B cell (primary cell): ENCODE data around the gene NUP210. TPM values are rescaled to one million over a fixed set of nuclear protein-coding genes. Genes with fewer than 3 reads are reported as not detected.

ENCODE experiments used
- ATAC-seq: fragments of 200-7000 bp; cut with Tn5 transposase; one replicate; pipeline ENCODE4 v1.10.0; 2021; ENCODE audit warnings: low read depth, mild to moderate bottlenecking, moderate number of reproducible peaks, moderate library complexity
- CTCF ChIA-PET: fragments of 350-600 bp; sonication (Branson Sonifier 250); formaldehyde crosslinking; loops from one replicate; lab custom pipeline; 2021; ENCODE audit warnings: antibody characterized with exemption, inconsistent platforms; lab: Charles Lee
- POLR2A ChIA-PET: fragments of 350-600 bp; sonication (Branson Sonifier 250); formaldehyde crosslinking; loops from one replicate; lab custom pipeline; 2021; ENCODE audit warnings: antibody characterized with exemption; lab: Charles Lee
- DNase-seq: peaks from one replicate; pipeline ENCODE4 v3.0.0; 2013
- H2AFZ ChIP-seq: 2 replicates; pipeline ENCODE4 v1.6.1; 2012; ENCODE audit warnings: mild to moderate bottlenecking, low read depth, low read length; ENCODE audit not compliant: insufficient read depth, poor library complexity, severe bottlenecking
- H3K27ac ChIP-seq, 2 donors: 1 replicate in 1 of 2; 2 replicates in 1 of 2; pipeline ENCODE4 v1.5.1; 2012 to 2013; ENCODE audit warnings: low read length in 2 of 2, mild to moderate bottlenecking in 2 of 2, moderate library complexity in 1 of 2
- H3K27me3 ChIP-seq, 4 experiments: fragments of 200-600 bp in 1 of 4; sonication (generic) in 1 of 4; replicated peaks in 1 of 4; 1 replicate in 2 of 4; 2 replicates in 2 of 4; pipeline versions ENCODE4 v1.6.1 to v1.7.0; 2013 to 2016; ENCODE audit warnings: low read length in 3 of 4, mild to moderate bottlenecking in 2 of 4, mixed read lengths in 1 of 4, moderate library complexity in 1 of 4; ENCODE audit not compliant: insufficient read depth in 4 of 4, control insufficient read depth in 3 of 4; ENCODE audit errors: control extremely low read depth in 1 of 4
- H3K36me3 ChIP-seq, 2 experiments: replicated peaks in 1 of 2; 1 replicate in 1 of 2; 2 replicates in 1 of 2; pipeline versions ENCODE4 v1.6.1 to v1.7.1; 2013; ENCODE audit warnings: low read length in 1 of 2; ENCODE audit not compliant: insufficient read depth in 2 of 2, control insufficient read depth in 1 of 2; ENCODE audit errors: control extremely low read depth in 1 of 2, extremely low read depth in 1 of 2
- H3K4me1 ChIP-seq, 2 donors: fragments of 200-600 bp in 1 of 2; sonication (generic) in 1 of 2; 1 replicate in 1 of 2; 2 replicates in 1 of 2; pipeline versions ENCODE4 v1.5.1 to v1.6.1; 2013 to 2017; ENCODE audit warnings: low read length in 2 of 2; ENCODE audit not compliant: control insufficient read depth in 2 of 2, insufficient read depth in 2 of 2
- H3K4me2 ChIP-seq: replicated peaks from 2 replicates; pipeline ENCODE3; 2012; ENCODE audit warnings: mild to moderate bottlenecking, low read depth, low read length; ENCODE audit not compliant: poor library complexity, severe bottlenecking
- H3K4me3 ChIP-seq, 5 experiments: fragments of 200-600 bp in 1 of 5; sonication (generic) in 1 of 5; 1 replicate in 3 of 5; 2 replicates in 2 of 5; pipeline versions ENCODE4 v1.5.1 to v1.7.0; 2011 to 2016; ENCODE audit warnings: low read length in 4 of 5, mild to moderate bottlenecking in 4 of 5, low read depth in 2 of 5, control low read depth in 1 of 5, moderate library complexity in 1 of 5; ENCODE audit not compliant: insufficient read depth in 1 of 5; ENCODE audit errors: control extremely low read depth in 1 of 5, extremely low read depth in 1 of 5
- H3K79me2 ChIP-seq: fragments of 200-600 bp; sonication (generic); one replicate; pipeline ENCODE4 v1.6.0; 2016; ENCODE audit warnings: low read length; ENCODE audit not compliant: control insufficient read depth, insufficient read depth
- H3K9ac ChIP-seq: fragments of 200-600 bp; sonication (generic); 2 replicates; pipeline ENCODE4 v1.6.1; 2017; ENCODE audit warnings: mild to moderate bottlenecking, low read length, moderate library complexity
- H3K9me3 ChIP-seq, 3 donors: one replicate each; pipeline versions ENCODE4 v1.6.1 to v1.7.1; 2013; ENCODE audit warnings: low read length in 2 of 3; ENCODE audit not compliant: control insufficient read depth in 2 of 3, insufficient read depth in 1 of 3; ENCODE audit errors: control extremely low read depth in 1 of 3
- H4K20me1 ChIP-seq: 2 replicates; pipeline ENCODE4 v1.6.0; 2012; ENCODE audit warnings: mild to moderate bottlenecking, low read length; ENCODE audit not compliant: insufficient read depth, control insufficient read depth, poor library complexity, severe bottlenecking
- H3K27ac Mint-ChIP-seq: one replicate; pipeline ENCODE4 v1.8.0; 2021; ENCODE audit warnings: mixed read lengths
- H3K27me3 Mint-ChIP-seq: one replicate; pipeline ENCODE4 v1.8.0; 2021; ENCODE audit warnings: mixed read lengths
- H3K4me1 Mint-ChIP-seq: one replicate; pipeline ENCODE4 v1.8.0; 2021; ENCODE audit warnings: mixed read lengths
- H3K4me3 Mint-ChIP-seq: one replicate; pipeline ENCODE4 v1.8.0; 2021; ENCODE audit warnings: mixed read lengths
- H3K9me3 Mint-ChIP-seq: one replicate; pipeline ENCODE4 v1.8.0; 2022; ENCODE audit warnings: mixed read lengths; ENCODE audit not compliant: insufficient read depth
- CTCF ChIP-seq: fragments of 200-600 bp; IDR thresholded peaks from one replicate; pipeline ENCODE4 v1.8.0; 2022; ENCODE audit warnings: antibody characterized with exemption, mild to moderate bottlenecking
- EZH2 ChIP-seq: IDR thresholded peaks from 2 replicates; pipeline ENCODE4 v1.6.1; 2012; ENCODE audit warnings: borderline replicate concordance, low read depth, mild to moderate bottlenecking, moderate library complexity, low read length; ENCODE audit not compliant: insufficient read depth, poor library complexity, severe bottlenecking
- WGBS: methylation state at CpG from one replicate; pipeline ENCODE4 v1.1.5; 2013; ENCODE audit warnings: missing lambda C conversion rate; ENCODE audit not compliant: insufficient coverage; 5-methylcytosine and 5-hydroxymethylcytosine counted together
- intact Hi-C: fragments of 100-400 bp; cut with micrococcal nuclease; formaldehyde crosslinking; loops from one replicate; pipeline ENCODE4 v1.10.0; 2022
- polyA plus RNA-seq: library from polyadenylated mRNA; depleted of rRNA; stranded (reverse); fragments of >200 nt; gene quantifications from 2 replicates; pipeline ENCODE4 v1.2.3, GENCODE V29; 2012
- total RNA-seq, 2 donors: library from RNA; stranded (reverse); fragments of 120-200 nt in 1 of 2; gene quantifications; 1 replicate in 1 of 2; 2 replicates in 1 of 2; pipeline versions ENCODE4 v1.2.3 to v1.2.4, GENCODE V29; 2013 to 2022

NUP210 gene
- total and polyA plus RNA-seq, 2 donors (not counting 1 experiment from before 2014, with no cell fraction given) = 114 to 159 TPM

- Mint-ChIP-seq H3K4me3 (no peak overlapping the region), H3K27ac (no peak overlapping the region), H3K27me3 (no peaks in the 10 kb centered on the region), H3K9me3 (no peaks in the 10 kb centered on the region), H3K4me1 (peaks cover 2% of the 10 kb centered on the region)
- H2AFZ ChIP-seq = no peak overlapping the region
- TF ChIP-seq CTCF = no peak
- TF ChIP-seq EZH2 = no peak
- no peak overlapping the region for H3K9ac ChIP-seq
- H3K36me3 ChIP-seq = peaks cover 13 to 88% of the 10 kb centered on the region in 2 experiments
- CTCF ChIA-PET = interaction anchor here (0.6 to 8.5 kb wide), 3 partner anchors 72 to 745 kb away, joined by 3 to 40 read pairs (median 4); no protein-coding TSS in a partner anchor
- ATAC-seq (no peak), DNase-seq (no peak)
- POLR2A ChIA-PET = no interaction called here
- peaks cover 48% of the 10 kb centered on the region for H4K20me1 ChIP-seq
- H3K4me2 ChIP-seq = no peak overlapping the region
- intact Hi-C loops = no loop called here
- H3K4me3 ChIP-seq = no peak overlapping the region
- no peak overlapping the region for H3K27ac ChIP-seq
- H3K4me1 ChIP-seq = peaks cover 0 to 7% of the 10 kb centered on the region in 2 donors
- peaks cover 21% of the 10 kb centered on the region for H3K79me2 ChIP-seq
- H3K27me3 ChIP-seq = no peaks in the 10 kb centered on the region
- no peaks in the 10 kb centered on the region for H3K9me3 ChIP-seq
Measured at GRCh38 chr3:13380971-13381370, 39.2 kb downstream of the NUP210 start.

GRCh38 chr3:13379201-13379830, 40.8 kb downstream of the NUP210 start:
- peaks cover 0 to 7% of the 10 kb centered on the region in 2 donors for H3K4me1 ChIP-seq
- H3K4me1 Mint-ChIP-seq = no peaks in the 10 kb centered on the region
- no peaks in the 10 kb centered on the region for H3K9me3 ChIP-seq
- intact Hi-C loops = no loop called here
- peaks cover 7 to 87% of the 10 kb centered on the region in 2 experiments for H3K36me3 ChIP-seq
- ATAC-seq (no peak), DNase-seq (no peak)
- no peak overlapping the region for H3K4me2 ChIP-seq
- H3K27ac Mint-ChIP-seq = no peak overlapping the region
- no peak overlapping the region for H3K27ac ChIP-seq
- H3K4me3 Mint-ChIP-seq = no peak overlapping the region
- TF ChIP-seq CTCF (no peak), EZH2 (no peak)
- no peak overlapping the region for H3K4me3 ChIP-seq
- ChIA-PET POLR2A (no interaction called here), CTCF (interaction anchor here (1.4 to 8.5 kb wide), 3 partner anchors 12 to 287 kb away, joined by 3 to 40 read pairs (median 4); no protein-coding TSS in a partner anchor)
- no peak overlapping the region for H2AFZ ChIP-seq
- no peaks in the 10 kb centered on the region for H3K9me3 Mint-ChIP-seq
- H3K27me3 Mint-ChIP-seq = no peaks in the 10 kb centered on the region
- no peak overlapping the region for H3K9ac ChIP-seq
- peaks cover 27% of the 10 kb centered on the region for H3K79me2 ChIP-seq
- WGBS = 67% methylated on average over 17 of the region's 20 CpGs
- H3K27me3 ChIP-seq = no peaks in the 10 kb centered on the region
- peaks cover 52% of the 10 kb centered on the region for H4K20me1 ChIP-seq
